K562 (cell line): ENCODE measurements around the gene SEC23B. TPM values are rescaled to one million over a fixed set of nuclear protein-coding genes. Genes with fewer than 3 reads are reported as not detected.

Source experiments
- BRF1 ChIP-seq: IDR thresholded peaks from 3 replicates; pipeline ENCODE4 v1.6.1; 2011; ENCODE audit warnings: borderline replicate concordance, mild to moderate bottlenecking; ENCODE audit not compliant: insufficient read length; ENCODE audit errors: extremely low read depth
- CBX1 ChIP-seq: sonication (generic); IDR thresholded peaks from 2 replicates; pipeline ENCODE4 v1.6.1; 2016; ENCODE audit warnings: antibody characterized with exemption, low read depth, mild to moderate bottlenecking
- CCNT2 ChIP-seq: IDR thresholded peaks from 2 replicates; pipeline ENCODE4 v1.6.1; 2011; ENCODE audit warnings: borderline replicate concordance, low read depth, mild to moderate bottlenecking, moderate library complexity, mixed read lengths, low read length; ENCODE audit not compliant: insufficient read length; ENCODE audit errors: extremely low read depth
- CEBPB ChIP-seq: fragments of 450-650 bp; IDR thresholded peaks from 2 replicates; pipeline ENCODE4 v1.6.1; 2016; ENCODE audit warnings: missing genetic modification characterization, missing compliant biosample characterization
- EP300 ChIP-seq: IDR thresholded peaks from 2 replicates; pipeline ENCODE4 v1.6.1; 2012; ENCODE audit warnings: low read length, improper control_type of control experiment
- EWSR1 ChIP-seq: fragments of 450-650 bp; IDR thresholded peaks from 2 replicates; pipeline ENCODE4 v1.6.1; 2018; ENCODE audit warnings: borderline replicate concordance, mild to moderate bottlenecking, low read depth, moderate library complexity; ENCODE audit not compliant: partially characterized antibody
- NBN ChIP-seq: fragments of 450-650 bp; IDR thresholded peaks from 2 replicates; pipeline ENCODE4 v1.6.1; 2016; ENCODE audit warnings: low read depth, mild to moderate bottlenecking
- NR0B1 ChIP-seq: fragments of 450-650 bp; IDR thresholded peaks from one replicate; pipeline ENCODE4 v1.6.1; 2018; ENCODE audit warnings: mild to moderate bottlenecking, moderate library complexity; ENCODE audit not compliant: partially characterized antibody
- POLR2A ChIP-seq: fragments of 450-650 bp; conservative IDR thresholded peaks from 2 replicates; pipeline ENCODE4 v1.6.1; 2016
- SMARCB1 ChIP-seq: IDR thresholded peaks from 2 replicates; pipeline ENCODE4 v1.6.1; 2011; ENCODE audit warnings: improper control_type of control experiment, low read depth; ENCODE audit not compliant: insufficient read length
- SP1 ChIP-seq: sonication (generic); formaldehyde crosslinking; IDR thresholded peaks from 2 replicates; pipeline ENCODE4 v1.8.1; 2022; ENCODE audit warnings: mild to moderate bottlenecking, missing genetic modification reagents
- SREBF1 ChIP-seq: fragments of 150-350 bp; IDR thresholded peaks from 2 replicates; pipeline ENCODE4 v1.6.1; 2014; ENCODE audit warnings: antibody characterized with exemption, low read depth, low read length, borderline replicate concordance
- SRSF1 ChIP-seq: fragments of 200-400 bp; formaldehyde crosslinking; IDR thresholded peaks from 2 replicates; pipeline ENCODE4 v1.6.1; 2017; ENCODE audit warnings: mild to moderate bottlenecking, low read depth, low read length, moderate library complexity
- TGIF2 ChIP-seq: sonication (generic); formaldehyde crosslinking; IDR thresholded peaks from 2 replicates; pipeline ENCODE4 v1.8.1; 2022; ENCODE audit warnings: mild to moderate bottlenecking, missing genetic modification reagents, moderate library complexity
- ZFP1 ChIP-seq: fragments of 450-650 bp; formaldehyde crosslinking; IDR thresholded peaks from 2 replicates; pipeline ENCODE4 v1.4.0; 2020; ENCODE audit warnings: mild to moderate bottlenecking, mixed read lengths
- ZNF76 ChIP-seq: fragments of 250-450 bp; sonication (Bioruptor Pico); IDR thresholded peaks from 2 replicates; pipeline ENCODE4 v1.4.0; 2020; ENCODE audit warnings: mild to moderate bottlenecking, moderate library complexity, borderline replicate concordance
- polyA plus RNA-seq, 8 experiments: library from polyadenylated mRNA; depleted of rRNA in 4 of 8; stranded (reverse) in 5 of 8; unstranded in 3 of 8; fragments of >200 nt; fragmentation: Nextera tagmentation in 2 of 8; fragmentation: Illumina TruSeq in 1 of 8; extraction: Ambion mirVana in 2 of 8; extraction: Trizol in 1 of 8; gene quantifications; 2 replicates each; pipeline versions ENCODE4 v1.2.1 to v1.2.3, GENCODE V29; 2011 to 2014; ENCODE audit warnings: inconsistent platforms in 1 of 8, missing spikeins in 1 of 8
- total RNA-seq, 7 experiments: library from RNA; depleted of rRNA in 6 of 7; stranded (reverse); fragments of >200 nt in 6 of 7; fragmentation: Illumina TruSeq in 2 of 7; extraction: Trizol in 2 of 7; gene quantifications; 2 replicates each; pipeline versions ENCODE4 v1.2.1 to v1.2.3, GENCODE V29; 2011 to 2021; ENCODE audit warnings: low replicate concordance in 1 of 7
- TF ChIP-seq, protein P1 (sequence below), 2 experiments: fragments of 450-650 bp; IDR thresholded peaks; 2 replicates each; pipeline ENCODE4 v1.6.1; 2018; ENCODE audit warnings: mild to moderate bottlenecking in 2 of 2, low read depth in 1 of 2; ENCODE audit not compliant: partially characterized antibody in 2 of 2
- TF ChIP-seq, protein P2 (sequence below): fragments of 450-650 bp; IDR thresholded peaks from 2 replicates; pipeline ENCODE4 v1.6.1; 2016; ENCODE audit warnings: missing biosample characterization, missing genetic modification characterization
- TF ChIP-seq, protein P3 (sequence below): fragments of 250-450 bp; sonication (Bioruptor Pico); IDR thresholded peaks from 2 replicates; pipeline ENCODE4 v1.5.0; 2022; ENCODE audit warnings: mild to moderate bottlenecking

SEC23B gene
- total and polyA plus RNA-seq, 9 of the 15 experiments (the other 6 are each of a cell fraction or from before 2014, with no cell fraction given): 31.7 to 70.2 (median 38.5) TPM

- TF ChIP-seq NR0B1 (no peak), ZFP1 (CRISPR knock-in tag) (no peak), SRSF1 (no peak), EP300 (no peak), CEBPB (tag) (no peak), ZNF76 (CRISPR knock-in tag) (no peak), SREBF1 (no peak), BRF1 (no peak), SP1 (CRISPR knock-in tag) (peak; percentile 79), TGIF2 (no peak), POLR2A (peak; percentile 59; the same call in 1 of the 2 replicates), CCNT2 (peak; percentile 66), CBX1 (peak; percentile 85; the same call in 1 of the 2 replicates), NBN (no peak), SMARCB1 (no peak), EWSR1 (no peak)
- TF ChIP-seq, protein P1, sequence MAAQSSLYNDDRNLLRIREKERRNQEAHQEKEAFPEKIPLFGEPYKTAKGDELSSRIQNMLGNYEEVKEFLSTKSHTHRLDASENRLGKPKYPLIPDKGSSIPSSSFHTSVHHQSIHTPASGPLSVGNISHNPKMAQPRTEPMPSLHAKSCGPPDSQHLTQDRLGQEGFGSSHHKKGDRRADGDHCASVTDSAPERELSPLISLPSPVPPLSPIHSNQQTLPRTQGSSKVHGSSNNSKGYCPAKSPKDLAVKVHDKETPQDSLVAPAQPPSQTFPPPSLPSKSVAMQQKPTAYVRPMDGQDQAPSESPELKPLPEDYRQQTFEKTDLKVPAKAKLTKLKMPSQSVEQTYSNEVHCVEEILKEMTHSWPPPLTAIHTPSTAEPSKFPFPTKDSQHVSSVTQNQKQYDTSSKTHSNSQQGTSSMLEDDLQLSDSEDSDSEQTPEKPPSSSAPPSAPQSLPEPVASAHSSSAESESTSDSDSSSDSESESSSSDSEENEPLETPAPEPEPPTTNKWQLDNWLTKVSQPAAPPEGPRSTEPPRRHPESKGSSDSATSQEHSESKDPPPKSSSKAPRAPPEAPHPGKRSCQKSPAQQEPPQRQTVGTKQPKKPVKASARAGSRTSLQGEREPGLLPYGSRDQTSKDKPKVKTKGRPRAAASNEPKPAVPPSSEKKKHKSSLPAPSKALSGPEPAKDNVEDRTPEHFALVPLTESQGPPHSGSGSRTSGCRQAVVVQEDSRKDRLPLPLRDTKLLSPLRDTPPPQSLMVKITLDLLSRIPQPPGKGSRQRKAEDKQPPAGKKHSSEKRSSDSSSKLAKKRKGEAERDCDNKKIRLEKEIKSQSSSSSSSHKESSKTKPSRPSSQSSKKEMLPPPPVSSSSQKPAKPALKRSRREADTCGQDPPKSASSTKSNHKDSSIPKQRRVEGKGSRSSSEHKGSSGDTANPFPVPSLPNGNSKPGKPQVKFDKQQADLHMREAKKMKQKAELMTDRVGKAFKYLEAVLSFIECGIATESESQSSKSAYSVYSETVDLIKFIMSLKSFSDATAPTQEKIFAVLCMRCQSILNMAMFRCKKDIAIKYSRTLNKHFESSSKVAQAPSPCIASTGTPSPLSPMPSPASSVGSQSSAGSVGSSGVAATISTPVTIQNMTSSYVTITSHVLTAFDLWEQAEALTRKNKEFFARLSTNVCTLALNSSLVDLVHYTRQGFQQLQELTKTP (IDR thresholded peaks at IDR 0.05; ENCODE audit: low read depth in 1 of 2, partially characterized antibody in 2 of 2): no peak
- TF ChIP-seq, protein P2, sequence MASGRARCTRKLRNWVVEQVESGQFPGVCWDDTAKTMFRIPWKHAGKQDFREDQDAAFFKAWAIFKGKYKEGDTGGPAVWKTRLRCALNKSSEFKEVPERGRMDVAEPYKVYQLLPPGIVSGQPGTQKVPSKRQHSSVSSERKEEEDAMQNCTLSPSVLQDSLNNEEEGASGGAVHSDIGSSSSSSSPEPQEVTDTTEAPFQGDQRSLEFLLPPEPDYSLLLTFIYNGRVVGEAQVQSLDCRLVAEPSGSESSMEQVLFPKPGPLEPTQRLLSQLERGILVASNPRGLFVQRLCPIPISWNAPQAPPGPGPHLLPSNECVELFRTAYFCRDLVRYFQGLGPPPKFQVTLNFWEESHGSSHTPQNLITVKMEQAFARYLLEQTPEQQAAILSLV (tag): no peak
- TF ChIP-seq, protein P3, sequence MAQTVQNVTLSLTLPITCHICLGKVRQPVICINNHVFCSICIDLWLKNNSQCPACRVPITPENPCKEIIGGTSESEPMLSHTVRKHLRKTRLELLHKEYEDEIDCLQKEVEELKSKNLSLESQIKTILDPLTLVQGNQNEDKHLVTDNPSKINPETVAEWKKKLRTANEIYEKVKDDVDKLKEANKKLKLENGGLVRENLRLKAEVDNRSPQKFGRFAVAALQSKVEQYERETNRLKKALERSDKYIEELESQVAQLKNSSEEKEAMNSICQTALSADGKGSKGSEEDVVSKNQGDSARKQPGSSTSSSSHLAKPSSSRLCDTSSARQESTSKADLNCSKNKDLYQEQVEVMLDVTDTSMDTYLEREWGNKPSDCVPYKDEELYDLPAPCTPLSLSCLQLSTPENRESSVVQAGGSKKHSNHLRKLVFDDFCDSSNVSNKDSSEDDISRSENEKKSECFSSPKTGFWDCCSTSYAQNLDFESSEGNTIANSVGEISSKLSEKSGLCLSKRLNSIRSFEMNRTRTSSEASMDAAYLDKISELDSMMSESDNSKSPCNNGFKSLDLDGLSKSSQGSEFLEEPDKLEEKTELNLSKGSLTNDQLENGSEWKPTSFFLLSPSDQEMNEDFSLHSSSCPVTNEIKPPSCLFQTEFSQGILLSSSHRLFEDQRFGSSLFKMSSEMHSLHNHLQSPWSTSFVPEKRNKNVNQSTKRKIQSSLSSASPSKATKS (CRISPR knock-in tag): no peak
These were observed 80.2 kb downstream of the SEC23B start, which contains the start of gene DTD1 (continued) for GRCh38 chr20:18587665-18588573.
